HepG2 (cell line): ENCODE results near the gene MPC1. TPM values are rescaled to one million over a fixed set of nuclear protein-coding genes. Genes with fewer than 3 reads are reported as not detected.

Source experiments
- ARHGAP35 ChIP-seq: sonication (generic); formaldehyde crosslinking; IDR thresholded peaks from 2 replicates; pipeline ENCODE4 v1.9.0; 2022; ENCODE audit warnings: mild to moderate bottlenecking, inconsistent platforms, moderate library complexity, missing genetic modification reagents, borderline replicate concordance
- ATAD3A ChIP-seq: sonication (generic); formaldehyde crosslinking; IDR thresholded peaks from 2 replicates; pipeline ENCODE4 v1.4.0; 2020; ENCODE audit warnings: missing genetic modification reagents
- CENPT ChIP-seq: sonication (generic); formaldehyde crosslinking; IDR thresholded peaks from 2 replicates; pipeline ENCODE4 v1.8.0; 2022; ENCODE audit warnings: low read depth, mild to moderate bottlenecking, moderate library complexity, missing genetic modification reagents
- CHD2 ChIP-seq: IDR thresholded peaks from 2 replicates; pipeline ENCODE4 v1.6.1; 2011; ENCODE audit warnings: low read depth, low read length, improper control_type of control experiment
- DMTF1 ChIP-seq: sonication (generic); formaldehyde crosslinking; IDR thresholded peaks from 2 replicates; pipeline ENCODE4 v1.4.0; 2020; ENCODE audit warnings: mild to moderate bottlenecking, missing genetic modification reagents
- FOXM1 ChIP-seq: sonication (generic); formaldehyde crosslinking; IDR thresholded peaks from 2 replicates; pipeline ENCODE4 v1.5.0; 2020; ENCODE audit warnings: missing genetic modification reagents
- GABPA ChIP-seq, 2 experiments: IDR thresholded peaks; 2 replicates each; pipeline ENCODE4 v1.6.1; 2011 to 2016; ENCODE audit warnings: low read depth in 2 of 2, low read length in 1 of 2, missing biosample characterization in 1 of 2, missing genetic modification characterization in 1 of 2
- GZF1 ChIP-seq: sonication (generic); formaldehyde crosslinking; IDR thresholded peaks from 2 replicates; pipeline ENCODE4 v1.5.1; 2020; ENCODE audit warnings: mild to moderate bottlenecking, missing genetic modification reagents
- HHEX ChIP-seq: IDR thresholded peaks from 2 replicates; pipeline ENCODE4 v1.6.1; 2016; ENCODE audit warnings: control low read depth
- HNF4G ChIP-seq, 2 experiments: sonication (generic) in 1 of 2; formaldehyde crosslinking in 1 of 2; IDR thresholded peaks; 2 replicates each; pipeline versions ENCODE4 v1.4.0 to v1.6.1; 2011 to 2020; ENCODE audit warnings: borderline replicate concordance in 2 of 2, low read depth in 2 of 2, mild to moderate bottlenecking in 2 of 2, low read length in 1 of 2, missing genetic modification reagents in 1 of 2, moderate library complexity in 1 of 2
- HNRNPK ChIP-seq: fragments of 200-400 bp; formaldehyde crosslinking; IDR thresholded peaks from 2 replicates; pipeline ENCODE4 v1.6.1; 2018; ENCODE audit warnings: low read length, low read depth, moderate library complexity, mild to moderate bottlenecking; ENCODE audit not compliant: poor library complexity, severe bottlenecking
- HOXA9 ChIP-seq: sonication (generic); formaldehyde crosslinking; IDR thresholded peaks from 2 replicates; pipeline ENCODE4 v1.8.1; 2022; ENCODE audit warnings: missing genetic modification reagents, mild to moderate bottlenecking, moderate library complexity, borderline replicate concordance
- KAT8 ChIP-seq: IDR thresholded peaks from 2 replicates; pipeline ENCODE4 v1.6.1; 2016; ENCODE audit warnings: missing genetic modification reagents, missing compliant biosample characterization
- STAG1 ChIP-seq: sonication (generic); formaldehyde crosslinking; IDR thresholded peaks from 2 replicates; pipeline ENCODE4 v1.4.0; 2020; ENCODE audit warnings: missing genetic modification reagents
- SUZ12 ChIP-seq: fragments of 150-350 bp; IDR thresholded peaks from 2 replicates; pipeline ENCODE4 v1.6.1; 2014; ENCODE audit warnings: low read depth, low read length
- TGIF2 ChIP-seq: IDR thresholded peaks from 2 replicates; pipeline ENCODE4 v1.6.1; 2016; ENCODE audit warnings: control low read depth, missing compliant biosample characterization
- THAP8 ChIP-seq: sonication (generic); formaldehyde crosslinking; IDR thresholded peaks from 2 replicates; pipeline ENCODE4 v1.5.1; 2020; ENCODE audit warnings: missing genetic modification reagents, mild to moderate bottlenecking, borderline replicate concordance
- TRIM24 ChIP-seq: sonication (generic); formaldehyde crosslinking; IDR thresholded peaks from 2 replicates; pipeline ENCODE4 v1.8.0; 2022; ENCODE audit warnings: mild to moderate bottlenecking, missing genetic modification reagents
- YY1 ChIP-seq: IDR thresholded peaks from 2 replicates; pipeline ENCODE4 v1.6.1; 2011; ENCODE audit warnings: low read length, low read depth, moderate library complexity, mild to moderate bottlenecking; ENCODE audit not compliant: insufficient read depth, insufficient replicate concordance
- ZKSCAN8 ChIP-seq: IDR thresholded peaks from 2 replicates; pipeline ENCODE4 v1.6.1; 2016; ENCODE audit warnings: borderline replicate concordance, missing genetic modification reagents, missing compliant biosample characterization
- ZNF354B ChIP-seq: sonication (generic); formaldehyde crosslinking; IDR thresholded peaks from 2 replicates; pipeline ENCODE4 v1.8.0; 2022; ENCODE audit warnings: mild to moderate bottlenecking, missing genetic modification reagents
- ZNF549 ChIP-seq: sonication (generic); formaldehyde crosslinking; IDR thresholded peaks from 2 replicates; pipeline ENCODE4 v1.5.0; 2020; ENCODE audit warnings: missing genetic modification reagents
- ZNF773 ChIP-seq: sonication (generic); formaldehyde crosslinking; IDR thresholded peaks from 2 replicates; pipeline ENCODE4 v1.4.0; 2020; ENCODE audit warnings: missing genetic modification reagents, borderline replicate concordance
- polyA plus RNA-seq, 8 experiments: library from polyadenylated mRNA; depleted of rRNA in 3 of 8; stranded (reverse) in 7 of 8; unstranded in 1 of 8; fragments of >200 nt; fragmentation: Illumina TruSeq in 4 of 8; extraction: Trizol in 4 of 8; gene quantifications; 2 replicates each; pipeline versions ENCODE4 v1.2.1 to v1.2.3, GENCODE V29; 2011 to 2016; ENCODE audit warnings: low read depth in 4 of 8, missing spikeins in 1 of 8, mixed read lengths in 1 of 8; ENCODE audit not compliant: insufficient read depth in 1 of 8
- total RNA-seq, 5 experiments: library from RNA; depleted of rRNA; stranded (reverse); fragments of >200 nt; fragmentation: Illumina TruSeq; extraction: Trizol; gene quantifications; 2 replicates each; pipeline ENCODE4 v1.2.3, GENCODE V29; 2016; ENCODE audit warnings: low read depth in 1 of 5
- TF ChIP-seq, protein P1 (sequence below): sonication (generic); formaldehyde crosslinking; IDR thresholded peaks from 2 replicates; pipeline ENCODE4 v1.9.0; 2021; ENCODE audit warnings: missing genetic modification reagents, borderline replicate concordance

Gene MPC1
- total and polyA plus RNA-seq, 2 of the 13 experiments (the other 11 are each of a cell fraction or from before 2014, with no cell fraction given) = 189 to 214 TPM

DNA sequence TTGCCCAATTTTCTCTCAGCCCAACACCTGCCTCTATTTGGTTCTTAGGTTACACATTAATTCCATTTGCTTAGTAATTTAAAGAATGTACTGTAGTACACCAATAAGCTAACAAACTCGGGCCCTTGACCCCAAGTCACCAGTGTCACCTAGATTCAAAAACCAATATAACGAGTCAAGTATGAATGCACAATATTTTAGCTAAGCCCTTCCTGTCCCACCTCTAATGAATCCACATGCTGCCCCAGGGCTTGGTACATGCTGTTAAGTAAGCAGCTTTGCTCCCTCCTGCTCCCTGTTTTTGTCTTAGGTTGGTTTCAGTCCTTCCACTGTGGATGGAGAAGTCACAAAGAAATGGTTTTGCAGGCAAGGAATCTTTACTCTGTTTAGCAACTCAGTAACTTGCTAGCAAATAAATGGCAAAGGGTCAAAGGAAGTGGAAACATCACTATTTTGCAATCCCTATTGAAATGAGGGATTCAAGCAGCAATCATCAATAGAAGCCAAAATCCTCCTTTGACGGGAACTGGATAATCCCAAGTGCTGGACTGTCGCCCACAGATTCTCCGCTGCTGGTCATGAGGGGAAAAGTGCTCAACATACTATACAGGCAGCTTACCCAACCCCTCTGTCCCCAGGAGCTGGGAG is 5.0 kb upstream of the MPC1 start (continued):
- TF ChIP-seq, protein P1, sequence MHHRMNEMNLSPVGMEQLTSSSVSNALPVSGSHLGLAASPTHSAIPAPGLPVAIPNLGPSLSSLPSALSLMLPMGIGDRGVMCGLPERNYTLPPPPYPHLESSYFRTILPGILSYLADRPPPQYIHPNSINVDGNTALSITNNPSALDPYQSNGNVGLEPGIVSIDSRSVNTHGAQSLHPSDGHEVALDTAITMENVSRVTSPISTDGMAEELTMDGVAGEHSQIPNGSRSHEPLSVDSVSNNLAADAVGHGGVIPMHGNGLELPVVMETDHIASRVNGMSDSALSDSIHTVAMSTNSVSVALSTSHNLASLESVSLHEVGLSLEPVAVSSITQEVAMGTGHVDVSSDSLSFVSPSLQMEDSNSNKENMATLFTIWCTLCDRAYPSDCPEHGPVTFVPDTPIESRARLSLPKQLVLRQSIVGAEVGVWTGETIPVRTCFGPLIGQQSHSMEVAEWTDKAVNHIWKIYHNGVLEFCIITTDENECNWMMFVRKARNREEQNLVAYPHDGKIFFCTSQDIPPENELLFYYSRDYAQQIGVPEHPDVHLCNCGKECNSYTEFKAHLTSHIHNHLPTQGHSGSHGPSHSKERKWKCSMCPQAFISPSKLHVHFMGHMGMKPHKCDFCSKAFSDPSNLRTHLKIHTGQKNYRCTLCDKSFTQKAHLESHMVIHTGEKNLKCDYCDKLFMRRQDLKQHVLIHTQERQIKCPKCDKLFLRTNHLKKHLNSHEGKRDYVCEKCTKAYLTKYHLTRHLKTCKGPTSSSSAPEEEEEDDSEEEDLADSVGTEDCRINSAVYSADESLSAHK (CRISPR knock-in tag) = no peak
- TF ChIP-seq HNRNPK (no peak), ZKSCAN8 (CRISPR knock-in tag) (0 out of 2 replicates have a peak, but pooled peaks have one; percentile 50), ZNF773 (CRISPR knock-in tag) (no peak), HHEX (CRISPR knock-in tag) (peak; percentile 60), HNF4G (IDR thresholded peaks at IDR 0.05; ENCODE audit: borderline replicate concordance, low read depth, low read length) (peak; percentile 55), HNF4G (CRISPR knock-in tag; IDR thresholded peaks at IDR 0.05; ENCODE audit: borderline replicate concordance, low read depth) (0 out of 2 replicates have a peak, but pooled peaks have one; percentile 54), YY1 (no peak), GZF1 (no peak), DMTF1 (CRISPR knock-in tag) (no peak), ZNF549 (CRISPR knock-in tag) (no peak), CHD2 (no peak), KAT8 (CRISPR knock-in tag) (peak; percentile 60), ZNF354B (no peak), TRIM24 (no peak), GABPA (IDR thresholded peaks at IDR 0.05; ENCODE audit: low read depth, low read length) (no peak), GABPA (CRISPR knock-in tag; IDR thresholded peaks at IDR 0.05; ENCODE audit: low read depth) (peak; percentile 63), FOXM1 (CRISPR knock-in tag) (no peak), ATAD3A (no peak), ARHGAP35 (CRISPR knock-in tag) (no peak), STAG1 (peak; percentile 4; the same call in 1 of the 2 replicates), THAP8 (CRISPR knock-in tag) (no peak), HOXA9 (CRISPR knock-in tag) (no peak), TGIF2 (peak; percentile 84), SUZ12 (no peak), CENPT (no peak)
